DOHH2 (cell line): ENCODE results near the gene FBLN2.

Source experiments
- H3F3A ChIP-seq: fragments of 200-600 bp; sonication (generic), shearing (Covaris generic); 2 replicates; pipeline ENCODE4 v1.6.0; 2016; ENCODE audit warnings: antibody characterized with exemption, mild to moderate bottlenecking; ENCODE audit not compliant: control insufficient read depth, insufficient read depth
- H3K27ac ChIP-seq: fragments of 200-600 bp; sonication (generic); 2 replicates; pipeline ENCODE4 v1.5.1; 2014; ENCODE audit warnings: low read depth, mild to moderate bottlenecking, low read length, moderate library complexity
- H3K27me3 ChIP-seq: fragments of 200-600 bp; sonication (generic); 2 replicates; pipeline ENCODE4 v1.6.1; 2014; ENCODE audit warnings: mild to moderate bottlenecking, low read length, mixed read lengths; ENCODE audit not compliant: control insufficient read depth
- H3K36me3 ChIP-seq: fragments of 200-600 bp; sonication (generic); 2 replicates; pipeline ENCODE4 v1.6.1; 2014; ENCODE audit warnings: mild to moderate bottlenecking, low read length, moderate library complexity, mixed read lengths; ENCODE audit not compliant: control insufficient read depth
- H3K4me1 ChIP-seq: fragments of 200-600 bp; sonication (generic); 2 replicates; pipeline ENCODE4 v1.6.1; 2014; ENCODE audit warnings: mild to moderate bottlenecking, low read length, mixed read lengths; ENCODE audit not compliant: control insufficient read depth
- H3K4me2 ChIP-seq: fragments of 200-600 bp; sonication (generic); 2 replicates; pipeline ENCODE4 v1.6.0; 2014; ENCODE audit warnings: mild to moderate bottlenecking, low read length, moderate library complexity
- H3K4me3 ChIP-seq: fragments of 200-600 bp; sonication (generic); 2 replicates; pipeline ENCODE4 v1.5.1; 2014; ENCODE audit warnings: mild to moderate bottlenecking, low read length, mixed read lengths
- H3K79me2 ChIP-seq: fragments of 200-600 bp; sonication (generic); 2 replicates; pipeline ENCODE4 v1.6.1; 2014; ENCODE audit warnings: mild to moderate bottlenecking, low read length, mixed read lengths; ENCODE audit not compliant: control insufficient read depth
- H3K9me2 ChIP-seq: fragments of 200-600 bp; sonication (generic); replicated peaks from 2 replicates; pipeline ENCODE4 v1.6.1; 2014; ENCODE audit warnings: mild to moderate bottlenecking, low read length, mixed read lengths; ENCODE audit not compliant: control insufficient read depth
- H3K9me3 ChIP-seq: fragments of 200-600 bp; sonication (generic); 2 replicates; pipeline ENCODE4 v1.6.1; 2014; ENCODE audit warnings: antibody characterized with exemption, low read length, mixed read lengths; ENCODE audit not compliant: control insufficient read depth, insufficient read depth
- H4K20me1 ChIP-seq: fragments of 200-600 bp; sonication (generic); 2 replicates; pipeline ENCODE4 v1.6.0; 2014; ENCODE audit warnings: low read depth, mild to moderate bottlenecking, antibody characterized with exemption, low read length, moderate library complexity; ENCODE audit not compliant: control insufficient read depth, insufficient read depth
- EZH2phosphoT487 ChIP-seq: fragments of 200-600 bp; sonication (generic); IDR thresholded peaks from 2 replicates; pipeline ENCODE4 v1.6.1; 2017; ENCODE audit warnings: borderline replicate concordance, mild to moderate bottlenecking, antibody characterized with exemption, low read length, moderate library complexity, mixed read lengths
- TF ChIP-seq, protein P1 (sequence below): fragments of 200-600 bp; sonication (generic); IDR thresholded peaks from one replicate; pipeline ENCODE4 v1.5.1; 2014; ENCODE audit warnings: antibody characterized with exemption, mild to moderate bottlenecking, low read depth, low read length; ENCODE audit not compliant: poor library complexity, severe bottlenecking

The FBLN2 gene

DNA sequence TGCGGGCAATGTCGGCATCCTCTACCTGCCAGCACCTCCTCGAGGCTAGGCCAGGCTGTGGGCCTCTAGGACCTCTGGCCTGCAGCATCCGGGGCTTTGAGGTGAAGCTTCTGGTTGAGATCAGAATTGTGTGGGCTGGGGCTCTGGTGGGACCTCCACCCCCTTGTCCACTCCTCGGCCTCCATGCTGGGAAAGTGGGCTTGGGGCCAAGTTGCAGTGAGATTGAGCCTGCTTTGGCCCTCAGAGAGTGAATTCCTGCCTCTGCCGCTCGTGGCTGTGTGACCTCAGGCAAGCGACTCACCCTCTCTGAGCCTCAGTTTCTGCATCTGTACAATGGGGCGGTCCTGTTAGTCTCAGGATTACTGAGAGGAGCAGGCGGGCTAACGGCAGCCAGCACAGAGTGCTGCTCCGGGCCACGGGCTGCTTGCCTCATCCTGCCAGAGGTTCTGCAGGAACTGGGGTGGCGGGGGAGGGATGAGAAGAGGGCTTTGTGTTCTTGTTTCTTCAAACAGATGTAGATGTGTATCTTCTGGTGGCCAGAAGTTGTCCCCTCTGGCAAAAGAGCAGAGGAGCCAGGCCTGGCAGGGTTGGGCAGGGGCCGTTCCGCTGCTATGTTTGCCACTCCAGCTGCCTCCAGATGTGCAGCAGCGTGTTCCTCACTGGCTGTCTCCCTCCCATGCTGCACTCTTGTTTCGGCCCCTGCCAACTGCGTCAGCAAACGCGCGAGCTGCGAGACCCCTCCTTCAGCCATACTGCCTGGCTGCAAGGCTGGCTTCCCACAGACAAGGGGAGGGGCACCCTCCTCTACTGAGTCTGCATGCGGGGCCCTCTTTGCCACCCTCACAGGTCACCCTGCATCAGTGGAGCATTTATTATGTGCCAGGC is 33.7 kb downstream of the FBLN2 start:
- no peak overlapping the region for H3K4me2 ChIP-seq
- no peaks in the 10 kb centered on the region for H3K9me2 ChIP-seq
- H3F3A ChIP-seq: no peaks in the 10 kb centered on the region
- no peak overlapping the region for H3K27ac ChIP-seq
- H3K79me2 ChIP-seq: no peaks in the 10 kb centered on the region
- H3K27me3 ChIP-seq: no peaks in the 10 kb centered on the region
- no peak overlapping the region for H3K4me3 ChIP-seq
- no peaks in the 10 kb centered on the region for H3K9me3 ChIP-seq
- no peaks in the 10 kb centered on the region for H3K36me3 ChIP-seq
- H3K4me1 ChIP-seq: no peaks in the 10 kb centered on the region
- H4K20me1 ChIP-seq: no peaks in the 10 kb centered on the region
- no peak for TF ChIP-seq EZH2phosphoT487
- TF ChIP-seq, protein P1, sequence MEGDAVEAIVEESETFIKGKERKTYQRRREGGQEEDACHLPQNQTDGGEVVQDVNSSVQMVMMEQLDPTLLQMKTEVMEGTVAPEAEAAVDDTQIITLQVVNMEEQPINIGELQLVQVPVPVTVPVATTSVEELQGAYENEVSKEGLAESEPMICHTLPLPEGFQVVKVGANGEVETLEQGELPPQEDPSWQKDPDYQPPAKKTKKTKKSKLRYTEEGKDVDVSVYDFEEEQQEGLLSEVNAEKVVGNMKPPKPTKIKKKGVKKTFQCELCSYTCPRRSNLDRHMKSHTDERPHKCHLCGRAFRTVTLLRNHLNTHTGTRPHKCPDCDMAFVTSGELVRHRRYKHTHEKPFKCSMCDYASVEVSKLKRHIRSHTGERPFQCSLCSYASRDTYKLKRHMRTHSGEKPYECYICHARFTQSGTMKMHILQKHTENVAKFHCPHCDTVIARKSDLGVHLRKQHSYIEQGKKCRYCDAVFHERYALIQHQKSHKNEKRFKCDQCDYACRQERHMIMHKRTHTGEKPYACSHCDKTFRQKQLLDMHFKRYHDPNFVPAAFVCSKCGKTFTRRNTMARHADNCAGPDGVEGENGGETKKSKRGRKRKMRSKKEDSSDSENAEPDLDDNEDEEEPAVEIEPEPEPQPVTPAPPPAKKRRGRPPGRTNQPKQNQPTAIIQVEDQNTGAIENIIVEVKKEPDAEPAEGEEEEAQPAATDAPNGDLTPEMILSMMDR: no peak

- Histone ChIP-seq H3K79me2 (no peaks in the 10 kb centered on the region), H3K27me3 (no peaks in the 10 kb centered on the region), H4K20me1 (no peaks in the 10 kb centered on the region), H3K27ac (no peak overlapping the region), H3K4me3 (no peak overlapping the region), H3K4me1 (no peaks in the 10 kb centered on the region), H3K36me3 (no peaks in the 10 kb centered on the region), H3K9me2 (no peaks in the 10 kb centered on the region), H3K9me3 (no peaks in the 10 kb centered on the region), H3K4me2 (no peak overlapping the region), H3F3A (no peaks in the 10 kb centered on the region)
- TF ChIP-seq EZH2phosphoT487: no peak
- TF ChIP-seq, protein P1: no peak
Measured at GRCh38 chr3:13583251-13584180, 34.6 kb downstream of the FBLN2 start.

DNA sequence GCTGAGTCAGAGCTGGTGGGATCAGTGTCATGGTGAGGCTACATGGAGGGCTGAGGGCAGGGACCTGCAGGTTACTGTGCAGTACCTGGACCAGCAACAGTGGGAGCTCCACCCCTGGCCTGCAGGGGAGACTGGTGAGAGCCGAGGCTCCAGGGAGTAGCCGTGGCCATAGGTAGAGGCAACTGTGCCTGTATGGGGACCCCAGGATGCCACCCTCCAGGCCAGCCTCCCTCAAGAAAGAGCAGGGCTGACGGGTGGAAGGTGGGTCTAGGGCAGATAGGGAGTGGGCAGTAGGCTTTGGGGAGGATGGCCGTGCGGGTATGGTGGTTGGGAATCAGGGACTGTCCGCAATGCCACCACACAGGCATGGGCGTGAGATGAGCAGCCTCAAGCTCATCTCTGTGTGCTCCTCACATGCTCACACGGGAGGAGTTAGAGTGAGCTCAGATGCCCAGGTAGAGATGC is 35.5 kb downstream of the FBLN2 start:
- Histone ChIP-seq H3K9me3 (no peaks in the 10 kb centered on the region), H3K9me2 (no peaks in the 10 kb centered on the region), H3K4me3 (no peak overlapping the region), H4K20me1 (no peaks in the 10 kb centered on the region), H3K4me1 (no peaks in the 10 kb centered on the region), H3K36me3 (no peaks in the 10 kb centered on the region), H3K27ac (no peak overlapping the region), H3K79me2 (no peaks in the 10 kb centered on the region), H3K27me3 (no peaks in the 10 kb centered on the region), H3K4me2 (no peak overlapping the region), H3F3A (no peaks in the 10 kb centered on the region)
- TF ChIP-seq EZH2phosphoT487: no peak
- TF ChIP-seq, protein P1: no peak
